Body of pancreas (tissue), 4 donors: ENCODE results near the gene CYP20A1. TPM values are rescaled to one million over a fixed set of nuclear protein-coding genes. Genes with fewer than 3 reads are reported as not detected.
"Not testable (repeated sequence)": the region's sequence is repeated elsewhere in the genome, so short reads cannot be mapped to it uniquely, and the experiment has no call there.

Experiments used
- ATAC-seq: fragments of 150-250 bp; one replicate; pipeline ENCODE4 v1.9.1; 2016
- DNase-seq, 4 donors: peaks; one replicate each; pipeline ENCODE4 v3.0.0-alpha.2; 2019
- H3K27ac ChIP-seq, 4 donors: fragments of 200-600 bp; sonication (generic); 1 replicate in 3 of 4; 2 replicates in 1 of 4; pipeline versions ENCODE4 v1.5.1 to v1.6.1; 2016 to 2019; ENCODE audit warnings: mild to moderate bottlenecking in 1 of 4, mixed read lengths in 1 of 4, moderate library complexity in 1 of 4
- H3K27me3 ChIP-seq, 2 donors: fragments of 200-600 bp; sonication (generic); one replicate each; pipeline ENCODE4 v1.6.0; 2016; ENCODE audit warnings: mild to moderate bottlenecking in 1 of 2
- H3K36me3 ChIP-seq, 2 donors: fragments of 200-600 bp; sonication (generic); replicated peaks in 1 of 2; 2 replicates each; pipeline ENCODE4 v1.5.1; 2016; ENCODE audit warnings: low read depth in 2 of 2; ENCODE audit not compliant: insufficient read depth in 1 of 2
- H3K4me1 ChIP-seq: fragments of 200-600 bp; sonication (generic); one replicate; pipeline ENCODE4 v1.6.0; 2016
- H3K4me3 ChIP-seq, 2 donors: fragments of 200-600 bp; sonication (generic); 1 replicate in 1 of 2; 2 replicates in 1 of 2; pipeline ENCODE4 v1.5.1; 2016 to 2019
- H3K9me3 ChIP-seq, 3 donors: fragments of 200-600 bp; sonication (generic); 1 replicate in 2 of 3; 2 replicates in 1 of 3; pipeline ENCODE4 v1.5.1; 2016
- CTCF ChIP-seq, 7 experiments: fragments of 450-650 bp in 4 of 7; fragments of 200-600 bp in 3 of 7; sonication (generic) in 3 of 7; IDR thresholded peaks; one replicate each; pipeline ENCODE4 v1.5.1; 2016 to 2019; ENCODE audit warnings: antibody characterized with exemption in 7 of 7
- POLR2A ChIP-seq, 3 donors: fragments of 450-650 bp; IDR thresholded peaks; one replicate each; pipeline ENCODE4 v1.6.1; 2016; ENCODE audit warnings: antibody characterized with exemption in 3 of 3, mild to moderate bottlenecking in 2 of 3
- WGBS, 2 donors: methylation state at CpG; one replicate each; pipeline ENCODE4 v1.1.5; 2017; 5-methylcytosine and 5-hydroxymethylcytosine counted together
- intact Hi-C: fragments of 100-400 bp; cut with DNase I; formaldehyde crosslinking; loops from one replicate; pipeline ENCODE4 v1.15.1; 2023
- total RNA-seq, 2 donors: library from RNA; depleted of rRNA; stranded (reverse); fragments of >200 nt; gene quantifications; one replicate each; pipeline ENCODE4 v1.1.0, GENCODE V29; 2016

CYP20A1 gene
- 10 to 100 TPM; 18.9 to 21.4 TPM for total RNA-seq

- H3K27me3 ChIP-seq: no peaks in the 10 kb centered on the region
- peak within 1 kb of the TSS; percentile 56 to 60 for H3K4me3 ChIP-seq
- H3K27ac ChIP-seq: peak within 1 kb of the TSS; percentile 91 to 100 (median 96)
- H3K36me3 ChIP-seq: peaks cover 0 to 2% of the 10 kb centered on the region in 2 donors
- ATAC-seq (peak; percentile 96), DNase-seq (peak; percentile 97)
- no peaks in the 10 kb centered on the region for H3K9me3 ChIP-seq
- TF ChIP-seq POLR2A (IDR thresholded peaks at IDR 0.05): peak; percentile 96 to 98 (median 98)
- peak in 6 of 7 experiments; percentile 18 to 65 (median 57) for TF ChIP-seq CTCF (IDR thresholded peaks at IDR 0.05)
- WGBS, 2 donors: 0 to 1% methylated on average over 19 to 79 of the region's 80 CpGs
- intact Hi-C loops: no loop called here
- peaks cover 18% of the 10 kb centered on the region for H3K4me1 ChIP-seq
Measured at GRCh38 chr2:203238704-203239526, at the start of gene CYP20A1. Gene CYP20A1 (plus strand): TSS chr2:203239018. CDS start chr2:203239063, 45 bp downstream.

- H3K4me3 ChIP-seq, H3K27me3 ChIP-seq, H3K36me3 ChIP-seq, H3K27ac ChIP-seq, DNase-seq, intact Hi-C loops, ATAC-seq, H3K4me1 ChIP-seq, H3K9me3 ChIP-seq: not testable (repeated sequence)
- 93 to 96% methylated on average over 8 to 14 of the region's 17 CpGs for WGBS, 2 donors
Measured at GRCh38 chr2:203190547-203190946, 48.3 kb upstream of the CYP20A1 start.

GRCh38 chr2:203191026-203191425 is 47.8 kb upstream of the CYP20A1 start:
- H3K4me1 ChIP-seq, H3K27me3 ChIP-seq, DNase-seq, H3K27ac ChIP-seq, ATAC-seq, H3K9me3 ChIP-seq, H3K4me3 ChIP-seq, intact Hi-C loops, H3K36me3 ChIP-seq: not testable (repeated sequence)
- WGBS, 2 donors: 94 to 99% methylated on average over 6 of the region's 6 CpGs

GRCh38 chr2:203191961-203192360 is 46.9 kb upstream of the CYP20A1 start:
- H3K36me3 ChIP-seq: peaks cover 0 to 7% of the 10 kb centered on the region in 2 donors

GRCh38 chr2:203195331-203196036 is 43.3 kb upstream of the CYP20A1 start:
- Histone ChIP-seq H3K9me3 (no peaks in the 10 kb centered on the region), H3K27me3 (no peaks in the 10 kb centered on the region), H3K4me1 (no peaks in the 10 kb centered on the region), H3K4me3 (no peak overlapping the region), H3K36me3 (peaks cover 0 to 7% of the 10 kb centered on the region in 2 donors), H3K27ac (no peak overlapping the region)
- intact Hi-C loops: no loop called here
- ATAC-seq (no peak), DNase-seq (no peak)
- TF ChIP-seq CTCF (IDR thresholded peaks at IDR 0.05) (no peak), POLR2A (IDR thresholded peaks at IDR 0.05) (no peak)
- 94 to 96% methylated on average over 5 of the region's 5 CpGs for WGBS, 2 donors

More at GRCh38 chr2:203191961-203192360, 46.9 kb upstream of the CYP20A1 start:
- no peak for DNase-seq
- 93 to 96% methylated on average over 3 of the region's 3 CpGs for WGBS, 2 donors
- no peaks in the 10 kb centered on the region for H3K9me3 ChIP-seq
- ATAC-seq: no peak
- no peaks in the 10 kb centered on the region for H3K27me3 ChIP-seq
- TF ChIP-seq CTCF (IDR thresholded peaks at IDR 0.05): no peak
- H3K27ac ChIP-seq: no peak overlapping the region
- H3K4me3 ChIP-seq: no peak overlapping the region
- H3K4me1 ChIP-seq: no peaks in the 10 kb centered on the region
- intact Hi-C loops: no loop called here
